A673 (cell line): Measurements from ENCODE around the gene MAP3K7.

Experiments used
- CTCF ChIP-seq: fragments of 300-800, 200-600 bp; sonication (generic); conservative IDR thresholded peaks from 2 replicates; pipeline ENCODE4 v1.5.1; 2017; ENCODE audit warnings: low read depth, mild to moderate bottlenecking, antibody characterized with exemption, low read length, moderate library complexity, mixed read lengths
- EZH2 ChIP-seq: fragments of 200-600 bp; sonication (generic); IDR thresholded peaks from 2 replicates; pipeline ENCODE4 v1.6.1; 2017; ENCODE audit warnings: borderline replicate concordance, low read depth, mild to moderate bottlenecking, mixed read lengths, antibody characterized with exemption, low read length; ENCODE audit not compliant: poor library complexity, severe bottlenecking

- TF ChIP-seq CTCF: no peak
- no peak for TF ChIP-seq EZH2
Measured at GRCh38 chr6:90596967-90597539, 10.2 kb upstream of the MAP3K7 start.
